Muscle layer of colon (tissue), 2 donors: ENCODE results near the gene DGUOK.
A peak's percentile ranks its signal among the peaks of the same experiment; 100 is the strongest.

Experiments used
- H3K27ac ChIP-seq: one replicate; pipeline ENCODE4 v1.7.0; 2013; ENCODE audit warnings: low read depth, mild to moderate bottlenecking, low read length, moderate library complexity
- H3K27me3 ChIP-seq, 2 donors: one replicate each; pipeline ENCODE4 v1.7.0; 2013; ENCODE audit warnings: low read length in 2 of 2, mild to moderate bottlenecking in 2 of 2; ENCODE audit not compliant: insufficient read depth in 2 of 2, control insufficient read depth in 1 of 2
- H3K36me3 ChIP-seq: one replicate; pipeline ENCODE4 v1.7.0; 2013; ENCODE audit warnings: mild to moderate bottlenecking, low read length; ENCODE audit not compliant: insufficient read depth
- H3K4me1 ChIP-seq: one replicate; pipeline ENCODE4 v1.7.0; 2013; ENCODE audit warnings: mild to moderate bottlenecking, low read length; ENCODE audit not compliant: insufficient read depth
- H3K4me3 ChIP-seq, 2 donors: one replicate each; pipeline ENCODE4 v1.7.0; 2013; ENCODE audit warnings: low read length in 2 of 2, low read depth in 1 of 2, mild to moderate bottlenecking in 1 of 2, moderate library complexity in 1 of 2
- H3K9ac ChIP-seq: one replicate; pipeline ENCODE4 v1.7.0; 2013; ENCODE audit warnings: low read length
- H3K9me3 ChIP-seq: one replicate; pipeline ENCODE4 v1.7.0; 2013; ENCODE audit warnings: mild to moderate bottlenecking, low read length
- donor health status: abdominal sarcoma.
- donor health status: Adenocarcinoma of cecum.

DGUOK gene

DNA sequence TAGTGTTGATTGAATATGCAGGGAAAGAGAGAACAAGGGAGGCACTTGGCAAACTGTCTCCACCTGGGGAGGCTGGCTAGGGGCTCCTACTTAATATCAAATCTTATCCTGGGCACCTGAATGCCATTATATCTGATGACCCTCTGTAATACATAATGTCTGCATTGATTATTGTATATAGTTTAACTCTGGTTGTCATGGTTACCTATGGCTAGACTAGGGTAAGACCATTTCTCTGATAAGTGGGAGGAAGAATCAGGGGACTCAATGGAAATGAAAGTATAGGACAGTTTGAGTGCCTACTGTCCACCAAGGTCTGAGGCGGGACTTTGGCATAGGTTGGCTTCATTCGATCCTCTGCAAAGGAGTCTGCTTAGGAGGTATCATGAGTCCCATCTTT, 50.8 kb downstream of the DGUOK start:
- Histone ChIP-seq H3K4me1 (peaks cover 8% of the 10 kb centered on the region), H3K27me3 (peaks cover 0 to 6% of the 10 kb centered on the region in 2 donors)

DNA sequence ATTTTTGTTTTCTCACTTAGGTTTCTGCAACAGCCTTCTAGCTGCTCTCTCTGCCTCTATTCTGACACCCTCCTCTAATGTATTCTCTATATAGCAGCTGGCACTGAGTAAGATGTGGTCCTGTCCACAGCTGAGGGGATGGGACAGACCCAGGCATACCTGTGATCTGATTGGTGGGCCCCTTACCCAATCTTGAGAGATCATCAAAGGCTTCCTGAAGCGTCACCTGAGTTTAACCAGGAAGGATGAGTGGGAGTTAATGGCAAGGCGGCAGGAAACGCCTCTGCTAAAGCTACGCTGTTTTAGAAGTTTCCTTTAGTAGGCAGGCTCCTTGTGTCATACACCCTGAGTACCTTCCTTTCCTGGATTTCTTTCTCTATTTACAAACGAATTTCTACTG, 52.3 kb downstream of the DGUOK start:
- no peak overlapping the region for H3K9ac ChIP-seq
- no peak overlapping the region for H3K4me3 ChIP-seq
- H3K36me3 ChIP-seq, result no peaks in the 10 kb centered on the region
- no peak overlapping the region for H3K27ac ChIP-seq
- H3K9me3 ChIP-seq, result no peaks in the 10 kb centered on the region
- peaks cover 0 to 6% of the 10 kb centered on the region in 2 donors for H3K27me3 ChIP-seq
- peaks cover 8% of the 10 kb centered on the region for H3K4me1 ChIP-seq

More for the DNA sequence above, 50.8 kb downstream of the DGUOK start:
- Histone ChIP-seq H3K4me3 (no peak overlapping the region), H3K27ac (no peak overlapping the region), H3K36me3 (no peaks in the 10 kb centered on the region), H3K9me3 (no peaks in the 10 kb centered on the region), H3K9ac (no peak overlapping the region)

DNA sequence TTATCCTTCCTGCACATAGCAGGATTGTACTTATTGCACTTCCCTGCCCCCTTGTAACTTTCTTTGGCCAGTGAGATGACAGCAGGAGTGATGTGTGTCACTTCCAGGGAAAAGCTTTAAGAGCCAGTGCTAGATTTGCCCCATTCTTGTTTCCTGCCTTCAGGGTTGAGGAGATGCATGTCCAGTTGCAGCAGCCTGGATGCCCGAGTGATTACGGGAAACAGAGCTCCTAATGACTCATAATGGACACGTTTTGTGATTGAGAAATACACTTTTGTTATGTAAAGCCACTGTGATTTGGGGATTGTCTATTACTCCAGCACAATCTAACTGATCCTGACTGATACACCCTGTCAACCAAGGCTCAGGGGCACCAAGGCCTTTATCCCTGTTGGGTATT, 53.0 kb downstream of the DGUOK start:
- no peaks in the 10 kb centered on the region for H3K9me3 ChIP-seq
- peaks cover 0 to 6% of the 10 kb centered on the region in 2 donors for H3K27me3 ChIP-seq
- peaks cover 8% of the 10 kb centered on the region for H3K4me1 ChIP-seq
- H3K4me3 ChIP-seq, result no peak overlapping the region
- no peak overlapping the region for H3K9ac ChIP-seq
- no peak overlapping the region for H3K27ac ChIP-seq
- H3K36me3 ChIP-seq, result no peaks in the 10 kb centered on the region

DNA sequence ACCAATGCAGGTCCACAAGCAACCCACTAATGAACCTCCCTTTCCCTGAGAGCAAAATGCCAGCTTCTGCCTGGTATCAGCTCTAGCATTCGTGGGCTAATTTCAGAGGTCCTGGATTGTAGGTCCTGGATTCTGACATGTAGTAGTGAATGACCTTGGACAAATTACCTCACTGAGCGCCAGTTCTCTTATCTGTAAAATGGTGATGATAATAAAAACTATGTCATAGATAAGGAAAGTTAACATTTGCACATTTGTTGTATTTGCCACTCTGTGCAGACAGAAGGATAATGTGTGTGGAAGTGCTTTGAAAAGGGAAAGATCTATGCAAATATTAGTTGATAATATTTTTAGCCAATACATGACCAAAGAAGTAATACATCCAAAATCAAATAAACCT, 53.9 kb downstream of the DGUOK start:
- H3K9me3 ChIP-seq, result no peaks in the 10 kb centered on the region
- H3K27ac ChIP-seq, result no peak overlapping the region
- peaks cover 8% of the 10 kb centered on the region for H3K4me1 ChIP-seq
- no peak overlapping the region for H3K4me3 ChIP-seq
- no peak overlapping the region for H3K9ac ChIP-seq
- H3K36me3 ChIP-seq, result no peaks in the 10 kb centered on the region
- peaks cover 0 to 6% of the 10 kb centered on the region in 2 donors for H3K27me3 ChIP-seq

DNA sequence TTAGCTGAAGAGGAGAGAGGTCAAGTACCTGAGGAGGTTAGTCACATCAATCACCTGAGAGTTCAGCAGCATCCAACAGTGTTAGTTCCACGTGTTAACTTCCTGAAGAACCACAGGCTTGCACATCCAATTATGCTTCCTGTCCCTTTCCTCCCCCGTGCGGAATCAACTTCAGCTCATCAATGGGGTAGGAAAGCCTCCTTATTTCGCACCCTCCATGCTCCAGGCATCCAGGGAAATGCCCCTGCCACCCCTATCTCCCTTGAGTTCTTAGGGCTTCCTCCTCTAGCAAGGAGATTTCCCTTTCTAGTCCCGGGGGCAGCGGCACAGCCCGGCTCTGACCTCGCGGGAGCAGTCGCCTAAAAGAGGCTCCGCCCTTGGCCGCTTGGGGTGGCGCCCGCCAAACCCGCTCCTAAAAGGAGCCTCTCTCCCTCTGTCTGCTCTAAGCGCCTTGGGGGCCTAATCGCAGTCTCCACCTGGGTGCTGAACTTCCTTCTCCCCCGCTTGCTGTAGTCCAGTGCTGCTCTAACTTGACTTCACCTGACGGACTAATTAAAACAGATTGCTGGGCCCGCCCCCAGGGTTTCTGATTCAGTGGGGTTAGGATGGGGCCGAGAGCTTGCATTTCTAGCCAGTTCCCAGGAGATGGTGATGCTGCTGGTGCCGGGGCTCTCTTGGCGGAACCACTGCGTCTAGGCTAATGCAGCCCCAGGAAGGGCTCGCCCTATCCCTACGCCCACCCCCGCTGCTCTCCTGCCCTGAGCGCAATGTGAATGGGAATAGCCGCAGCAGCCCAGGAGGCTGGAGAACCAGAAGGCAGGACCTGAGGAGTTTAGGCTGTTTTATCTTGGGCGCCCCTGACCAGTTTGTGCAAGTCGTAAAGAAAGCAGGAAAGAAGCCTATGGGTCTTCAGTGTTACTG, 54.7 kb downstream of the DGUOK start:
- Histone ChIP-seq H3K27me3 (peaks cover 0 to 6% of the 10 kb centered on the region in 2 donors), H3K4me1 (peaks cover 16% of the 10 kb centered on the region), H3K36me3 (no peaks in the 10 kb centered on the region), H3K9me3 (no peaks in the 10 kb centered on the region), H3K27ac (no peak overlapping the region), H3K9ac (no peak overlapping the region), H3K4me3 (peak overlapping the region in 1 of 2 donors; percentile 15)

DNA sequence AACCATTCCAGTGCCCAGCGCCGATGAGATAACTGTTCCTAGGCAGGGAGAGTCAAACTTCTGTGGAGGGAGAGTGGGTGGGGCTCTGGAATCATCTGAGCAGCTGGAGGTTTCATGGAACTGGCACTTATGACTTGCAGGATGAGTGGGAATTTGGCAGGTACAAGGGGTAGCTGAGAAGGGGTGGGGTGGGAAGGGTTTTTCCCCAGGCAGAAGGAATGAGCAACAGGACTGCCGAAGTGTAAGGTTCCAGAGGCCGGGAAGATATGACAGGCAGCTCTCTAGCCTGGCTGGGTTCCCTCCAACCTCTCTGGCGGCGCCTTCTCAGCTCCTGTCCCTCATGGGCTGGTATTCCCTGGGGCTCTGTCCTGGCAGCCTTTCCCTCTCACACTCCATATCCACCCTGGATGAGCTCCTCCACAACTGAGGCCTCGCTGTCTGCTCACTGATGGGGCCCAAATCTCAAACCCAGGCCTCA, 55.5 kb downstream of the DGUOK start:
- Histone ChIP-seq H3K27ac (no peak overlapping the region), H3K36me3 (no peaks in the 10 kb centered on the region), H3K4me3 (no peak overlapping the region), H3K9ac (no peak overlapping the region), H3K9me3 (no peaks in the 10 kb centered on the region), H3K4me1 (peaks cover 24% of the 10 kb centered on the region), H3K27me3 (peaks cover 0 to 6% of the 10 kb centered on the region in 2 donors)

DNA sequence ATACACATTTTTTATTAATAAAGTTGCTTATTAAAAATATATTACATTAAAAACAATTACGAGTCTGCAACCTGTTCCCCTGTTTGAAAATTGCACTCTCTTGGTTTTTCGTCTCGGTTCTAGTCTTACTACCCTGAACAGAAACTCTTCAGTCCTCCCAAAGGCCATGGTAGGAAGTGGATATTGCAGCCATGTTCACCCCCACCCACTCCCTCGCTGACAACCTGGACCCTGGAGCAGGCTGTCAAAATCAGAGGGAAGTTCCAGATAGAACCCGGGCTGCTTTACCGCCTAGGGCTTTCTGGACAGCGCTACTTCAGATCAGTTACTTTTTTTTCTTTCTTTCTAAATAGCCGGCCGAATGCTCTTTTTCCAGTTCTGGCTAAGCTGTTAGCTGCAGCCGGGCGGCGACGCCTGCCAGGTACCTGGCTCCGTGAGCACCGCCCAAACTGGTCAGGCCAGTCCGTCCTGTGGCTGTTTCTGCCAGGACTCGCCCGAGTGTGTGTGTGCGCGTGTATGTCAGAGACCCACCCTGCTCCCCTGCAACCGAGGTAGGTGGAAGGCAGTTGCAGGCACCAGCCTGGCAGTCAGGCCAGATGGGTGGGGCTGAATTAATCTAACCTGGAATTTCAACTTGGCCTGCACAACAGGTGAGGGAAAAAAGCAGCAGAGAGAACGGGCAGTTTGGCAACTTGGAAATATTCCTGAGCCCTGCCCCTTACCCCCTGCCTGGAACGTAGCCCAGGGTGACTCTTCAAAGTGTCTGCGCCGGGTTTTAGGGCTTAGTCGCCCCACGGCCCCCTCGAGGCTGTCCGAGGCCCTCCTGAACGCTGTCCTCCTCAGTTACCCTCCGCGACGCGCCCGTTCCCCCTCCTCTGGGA, 56.9 kb downstream of the DGUOK start:
- peaks cover 37% of the 10 kb centered on the region for H3K4me1 ChIP-seq
- no peaks in the 10 kb centered on the region for H3K9me3 ChIP-seq
- H3K27ac ChIP-seq, result no peak overlapping the region
- H3K4me3 ChIP-seq, result peak overlapping the region; percentile 41 to 46
- no peaks in the 10 kb centered on the region for H3K36me3 ChIP-seq
- H3K27me3 ChIP-seq, result peaks cover 0 to 6% of the 10 kb centered on the region in 2 donors
- peak overlapping the region; percentile 28 for H3K9ac ChIP-seq

DNA sequence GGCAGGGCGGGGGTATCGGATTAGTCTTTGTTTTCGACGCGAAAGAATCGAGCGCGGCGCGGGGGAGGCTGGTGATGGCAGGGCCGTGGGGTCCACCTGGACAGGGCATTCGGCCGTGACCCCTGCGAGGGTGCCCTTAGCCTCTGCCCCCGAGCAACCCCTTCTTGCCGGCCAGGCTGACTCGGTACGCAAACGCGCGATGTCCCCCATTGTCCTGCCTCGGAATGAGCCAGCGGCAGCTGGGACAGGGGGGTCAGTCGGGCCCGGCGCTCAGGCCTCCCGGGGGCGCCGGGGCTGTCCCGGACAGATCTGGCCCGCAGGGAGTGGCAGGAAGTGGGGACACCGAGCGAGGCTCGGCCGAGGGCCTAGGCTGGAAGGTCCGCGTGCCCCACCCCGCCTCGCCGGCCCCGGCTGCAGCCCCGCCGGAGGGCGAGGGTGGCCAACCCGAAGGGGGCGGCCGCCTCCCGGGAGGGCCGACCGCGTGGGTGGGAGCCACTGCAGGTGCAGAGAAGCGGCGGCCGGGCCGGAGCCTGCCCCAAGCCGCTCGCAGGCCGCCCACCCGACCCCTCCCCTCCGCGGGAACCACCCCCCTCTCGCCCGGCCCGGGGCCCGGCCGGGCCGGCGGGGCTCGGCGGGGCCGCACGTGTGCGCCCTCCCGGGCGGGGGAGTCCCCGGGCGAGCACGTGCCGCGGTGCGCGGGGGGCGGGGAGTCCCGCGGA, 57.7 kb downstream of the DGUOK start, which contains the start of gene TET3:
Gene TET3, plus strand, starts transcription at position 708 of the 719 bp plus-strand sequence. CDS start 1,494 bp downstream, outside the sequence.
- H3K27ac ChIP-seq, result peak within 1 kb of the TSS; percentile 73
- H3K27me3 ChIP-seq, result peaks cover 0 to 6% of the 10 kb centered on the region in 2 donors
- H3K9me3 ChIP-seq, result no peaks in the 10 kb centered on the region
- no peaks in the 10 kb centered on the region for H3K36me3 ChIP-seq
- H3K4me1 ChIP-seq, result peaks cover 37% of the 10 kb centered on the region
- peak within 1 kb of the TSS; percentile 28 for H3K9ac ChIP-seq
- peak within 1 kb of the TSS; percentile 45 to 60 for H3K4me3 ChIP-seq

DNA sequence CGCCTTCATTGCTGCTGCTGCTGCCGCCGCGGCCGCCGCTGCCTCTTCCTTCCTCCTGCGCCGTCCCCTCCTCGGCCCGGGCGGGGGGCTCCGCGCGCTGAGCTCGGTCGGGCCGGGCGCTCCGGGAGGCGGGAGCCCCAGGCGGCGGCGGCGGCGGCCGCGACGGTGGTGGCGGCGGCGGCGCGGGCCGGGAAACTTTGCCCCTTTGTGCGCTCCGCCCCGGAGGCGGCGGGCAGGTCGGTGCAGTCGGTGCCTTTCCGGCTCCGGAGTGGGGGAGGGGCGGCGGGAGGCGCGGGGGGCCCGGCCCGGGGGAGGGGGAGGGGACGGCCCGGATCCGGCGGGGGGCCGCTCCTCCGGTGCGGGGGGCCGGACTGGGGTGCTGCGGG, 58.2 kb downstream of the DGUOK start:
- Histone ChIP-seq H3K4me3 (no peak overlapping the region), H3K27me3 (peaks cover 0 to 6% of the 10 kb centered on the region in 2 donors), H3K4me1 (peaks cover 37% of the 10 kb centered on the region), H3K9me3 (no peaks in the 10 kb centered on the region), H3K9ac (no peak overlapping the region), H3K36me3 (no peaks in the 10 kb centered on the region), H3K27ac (no peak overlapping the region)

DNA sequence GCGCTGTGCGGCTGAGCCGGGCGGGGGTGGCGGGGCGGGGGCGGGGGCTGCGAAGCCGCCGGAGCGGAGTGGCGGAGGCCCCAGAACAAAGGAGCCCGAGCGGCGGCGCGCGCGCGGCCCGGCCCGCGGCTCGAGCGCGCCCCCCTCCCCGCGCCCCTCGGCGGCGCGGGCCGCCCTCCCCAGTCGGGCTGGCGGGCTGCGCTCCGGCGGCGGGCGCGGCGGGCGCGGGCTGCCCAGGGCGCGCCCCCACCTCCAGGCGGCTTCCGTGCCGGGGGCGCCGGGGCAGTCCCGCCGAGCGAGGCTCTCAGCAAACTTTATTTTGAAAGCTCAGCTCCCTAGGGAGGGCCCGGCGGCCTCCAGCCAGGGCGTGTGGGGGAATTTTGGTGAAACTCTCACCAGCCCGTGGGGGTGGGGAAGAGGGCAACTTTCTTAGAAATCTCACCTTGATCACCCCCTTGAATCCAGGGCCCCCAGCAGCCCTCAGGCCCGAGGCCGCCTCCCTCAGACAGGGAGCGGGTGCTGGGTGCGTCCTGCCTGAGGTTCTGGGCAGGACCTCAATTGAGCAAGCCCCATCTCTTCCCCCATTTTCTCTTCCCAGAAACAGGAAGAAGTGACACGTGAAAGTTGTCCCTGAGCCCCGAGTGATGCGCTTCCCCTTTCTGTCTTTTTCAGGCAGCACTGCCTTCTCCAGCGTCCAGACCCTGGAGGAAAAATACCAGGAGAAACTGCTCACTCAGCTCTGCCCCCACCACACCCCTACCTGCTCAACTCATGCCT, 58.8 kb downstream of the DGUOK start:
- H3K9ac ChIP-seq, result no peak overlapping the region
- H3K27ac ChIP-seq, result peak overlapping the region; percentile 73
- no peaks in the 10 kb centered on the region for H3K36me3 ChIP-seq
- peaks cover 37% of the 10 kb centered on the region for H3K4me1 ChIP-seq
- H3K4me3 ChIP-seq, result peak overlapping the region; percentile 45 to 60
- no peaks in the 10 kb centered on the region for H3K9me3 ChIP-seq
- H3K27me3 ChIP-seq, result peaks cover 0 to 6% of the 10 kb centered on the region in 2 donors
